ENCODE results near the gene TMPRSS3.

The TMPRSS3 gene

GRCh38 chr21:42435401-42435800, 39.5 kb upstream of the TMPRSS3 start:
- DNase-seq (ENCODE audit: low read depth): no peak
- H3K4me3 ChIP-seq (ENCODE audit: low read length): no peak overlapping the region
- TF ChIP-seq, protein P1, sequence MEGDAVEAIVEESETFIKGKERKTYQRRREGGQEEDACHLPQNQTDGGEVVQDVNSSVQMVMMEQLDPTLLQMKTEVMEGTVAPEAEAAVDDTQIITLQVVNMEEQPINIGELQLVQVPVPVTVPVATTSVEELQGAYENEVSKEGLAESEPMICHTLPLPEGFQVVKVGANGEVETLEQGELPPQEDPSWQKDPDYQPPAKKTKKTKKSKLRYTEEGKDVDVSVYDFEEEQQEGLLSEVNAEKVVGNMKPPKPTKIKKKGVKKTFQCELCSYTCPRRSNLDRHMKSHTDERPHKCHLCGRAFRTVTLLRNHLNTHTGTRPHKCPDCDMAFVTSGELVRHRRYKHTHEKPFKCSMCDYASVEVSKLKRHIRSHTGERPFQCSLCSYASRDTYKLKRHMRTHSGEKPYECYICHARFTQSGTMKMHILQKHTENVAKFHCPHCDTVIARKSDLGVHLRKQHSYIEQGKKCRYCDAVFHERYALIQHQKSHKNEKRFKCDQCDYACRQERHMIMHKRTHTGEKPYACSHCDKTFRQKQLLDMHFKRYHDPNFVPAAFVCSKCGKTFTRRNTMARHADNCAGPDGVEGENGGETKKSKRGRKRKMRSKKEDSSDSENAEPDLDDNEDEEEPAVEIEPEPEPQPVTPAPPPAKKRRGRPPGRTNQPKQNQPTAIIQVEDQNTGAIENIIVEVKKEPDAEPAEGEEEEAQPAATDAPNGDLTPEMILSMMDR (conservative IDR thresholded peaks at IDR 0.05; ENCODE audit: low read length): no peak

GRCh38 chr21:42434884-42435283, 39.0 kb upstream of the TMPRSS3 start:
- TF ChIP-seq, protein P1 (conservative IDR thresholded peaks at IDR 0.05; ENCODE audit: low read length): no peak
- H3K4me3 ChIP-seq (ENCODE audit: low read length): no peak overlapping the region
- no peak for DNase-seq (ENCODE audit: low read depth)

GRCh38 chr21:42433946-42434551, 38.2 kb upstream of the TMPRSS3 start:
- TF ChIP-seq, protein P1 (conservative IDR thresholded peaks at IDR 0.05; ENCODE audit: low read length): no peak
- DNase-seq (ENCODE audit: low read depth): no peak
- no peak overlapping the region for H3K4me3 ChIP-seq (ENCODE audit: low read length)

GRCh38 chr21:42432695-42433094, 36.8 kb upstream of the TMPRSS3 start:
- no peak overlapping the region for H3K4me3 ChIP-seq (ENCODE audit: low read length)
- TF ChIP-seq, protein P1 (conservative IDR thresholded peaks at IDR 0.05; ENCODE audit: low read length): no peak
- DNase-seq (ENCODE audit: low read depth): no peak

- TF ChIP-seq, protein P1 (conservative IDR thresholded peaks at IDR 0.05; ENCODE audit: low read length): no peak
- DNase-seq (ENCODE audit: low read depth): no peak
- H3K4me3 ChIP-seq (ENCODE audit: low read length): no peak overlapping the region
Observed at GRCh38 chr21:42431196-42431595, 35.3 kb upstream of the TMPRSS3 start.

GRCh38 chr21:42430521-42430920, 34.7 kb upstream of the TMPRSS3 start:
- no peak overlapping the region for H3K4me3 ChIP-seq (ENCODE audit: low read length)
- DNase-seq (ENCODE audit: low read depth): no peak
- TF ChIP-seq, protein P1 (conservative IDR thresholded peaks at IDR 0.05; ENCODE audit: low read length): no peak

GRCh38 chr21:42429856-42430255, 34.0 kb upstream of the TMPRSS3 start:
- H3K4me3 ChIP-seq (ENCODE audit: low read length): no peak overlapping the region
- DNase-seq (ENCODE audit: low read depth): no peak
- TF ChIP-seq, protein P1 (conservative IDR thresholded peaks at IDR 0.05; ENCODE audit: low read length): no peak

All from AG10803 (cell line).